K562 (cell line): ENCODE data around the gene KCTD19. TPM values are rescaled to one million over a fixed set of nuclear protein-coding genes. Genes with fewer than 3 reads are reported as not detected.

Experiments used
- CXXC5 ChIP-seq: fragments of 250-450 bp; sonication (Bioruptor Pico); IDR thresholded peaks from 2 replicates; pipeline ENCODE4 v1.8.0; 2022; ENCODE audit warnings: inconsistent platforms, mild to moderate bottlenecking, moderate library complexity
- HMGXB4 ChIP-seq: sonication (generic); formaldehyde crosslinking; IDR thresholded peaks from 2 replicates; pipeline ENCODE4 v1.8.1; 2023; ENCODE audit warnings: mild to moderate bottlenecking, missing genetic modification reagents
- NONO ChIP-seq, 2 experiments: fragments of 200-400 bp in 1 of 2; fragments of 450-650 bp in 1 of 2; formaldehyde crosslinking in 1 of 2; IDR thresholded peaks; 2 replicates each; pipeline ENCODE4 v1.6.1; 2017; ENCODE audit warnings: low read depth in 2 of 2, mild to moderate bottlenecking in 2 of 2, moderate library complexity in 2 of 2, low read length in 1 of 2
- TAF7 ChIP-seq: fragments of 450-650 bp; IDR thresholded peaks from 2 replicates; pipeline ENCODE4 v1.6.1; 2016; ENCODE audit warnings: missing genetic modification characterization, missing compliant biosample characterization
- ZBTB26 ChIP-seq: fragments of 450-650 bp; formaldehyde crosslinking; IDR thresholded peaks from 2 replicates; pipeline ENCODE4 v1.4.0; 2022; ENCODE audit warnings: missing genetic modification characterization
- ZNF740 ChIP-seq, 3 experiments: fragments of 200-800 bp in 1 of 3; sonication (Bioruptor generic) in 1 of 3; sonication (generic) in 1 of 3; formaldehyde crosslinking in 1 of 3; IDR thresholded peaks; 2 replicates each; pipeline versions ENCODE4 v1.6.1 to v1.8.0; 2016 to 2022; ENCODE audit warnings: mild to moderate bottlenecking in 2 of 3, missing compliant biosample characterization in 2 of 3, missing genetic modification characterization in 2 of 3, missing genetic modification reagents in 1 of 3
- polyA plus RNA-seq, 8 experiments: library from polyadenylated mRNA; depleted of rRNA in 4 of 8; stranded (reverse) in 5 of 8; unstranded in 3 of 8; fragments of >200 nt; fragmentation: Nextera tagmentation in 2 of 8; fragmentation: Illumina TruSeq in 1 of 8; extraction: Ambion mirVana in 2 of 8; extraction: Trizol in 1 of 8; gene quantifications; 2 replicates each; pipeline versions ENCODE4 v1.2.1 to v1.2.3, GENCODE V29; 2011 to 2014; ENCODE audit warnings: inconsistent platforms in 1 of 8, missing spikeins in 1 of 8
- total RNA-seq, 7 experiments: library from RNA; depleted of rRNA in 6 of 7; stranded (reverse); fragments of >200 nt in 6 of 7; fragmentation: Illumina TruSeq in 2 of 7; extraction: Trizol in 2 of 7; gene quantifications; 2 replicates each; pipeline versions ENCODE4 v1.2.1 to v1.2.3, GENCODE V29; 2011 to 2021; ENCODE audit warnings: low replicate concordance in 1 of 7
- TF ChIP-seq, protein P1 (sequence below), 2 experiments: IDR thresholded peaks; 2 replicates each; pipeline ENCODE4 v1.6.1; 2011; ENCODE audit warnings: borderline replicate concordance in 1 of 2, control low read depth in 1 of 2, low read depth in 1 of 2, low read length in 1 of 2, mild to moderate bottlenecking in 1 of 2, mixed read lengths in 1 of 2, moderate library complexity in 1 of 2; ENCODE audit not compliant: insufficient read depth in 1 of 2, insufficient read length in 1 of 2, poor library complexity in 1 of 2, severe bottlenecking in 1 of 2; ENCODE audit errors: extremely low read depth in 1 of 2
- TF ChIP-seq, protein P2 (sequence below), 3 experiments: fragments of 200-800 bp in 1 of 3; fragments of 250-450 bp in 1 of 3; fragments of 450-650 bp in 1 of 3; sonication (Bioruptor Pico) in 1 of 3; sonication (Bioruptor generic) in 1 of 3; formaldehyde crosslinking in 1 of 3; IDR thresholded peaks; 2 replicates each; pipeline versions ENCODE4 v1.6.1 to v1.8.0; 2016 to 2022; ENCODE audit warnings: mild to moderate bottlenecking in 2 of 3, missing genetic modification characterization in 2 of 3, missing compliant biosample characterization in 1 of 3, moderate library complexity in 1 of 3
- TF ChIP-seq, protein P3 (sequence below), 2 experiments: fragments of 450-650 bp in 1 of 2; IDR thresholded peaks; 2 replicates each; pipeline ENCODE4 v1.6.1; 2011 to 2017; ENCODE audit warnings: low read depth in 2 of 2, antibody characterized with exemption in 1 of 2, borderline replicate concordance in 1 of 2, low read length in 1 of 2, mild to moderate bottlenecking in 1 of 2, mixed read lengths in 1 of 2; ENCODE audit not compliant: control insufficient read depth in 1 of 2

Gene KCTD19
- total and polyA plus RNA-seq, 9 of the 15 experiments (the other 6 are each of a cell fraction or from before 2014, with no cell fraction given): 0.03 to 0.91 (median 0.22) TPM; not detected in 2

- TF ChIP-seq ZBTB26 (CRISPR knock-in tag) (no peak), TAF7 (tag) (no peak), CXXC5 (CRISPR knock-in tag) (peak; percentile 96), ZNF740 (CRISPR knock-in tag; IDR thresholded peaks at IDR 0.05) (0 out of 2 replicates have a peak, but pooled peaks have one; percentile 55), ZNF740 (tag; IDR thresholded peaks at IDR 0.05) (no peak), HMGXB4 (CRISPR knock-in tag) (peak; percentile 86; the same call in 1 of the 2 replicates), NONO (IDR thresholded peaks at IDR 0.05; ENCODE audit: low read depth in 2 of 2, low read length in 1 of 2) (peak in 1 of 2 experiments; percentile 77; a peak in 2 of 4 replicates)
- TF ChIP-seq, protein P1, sequence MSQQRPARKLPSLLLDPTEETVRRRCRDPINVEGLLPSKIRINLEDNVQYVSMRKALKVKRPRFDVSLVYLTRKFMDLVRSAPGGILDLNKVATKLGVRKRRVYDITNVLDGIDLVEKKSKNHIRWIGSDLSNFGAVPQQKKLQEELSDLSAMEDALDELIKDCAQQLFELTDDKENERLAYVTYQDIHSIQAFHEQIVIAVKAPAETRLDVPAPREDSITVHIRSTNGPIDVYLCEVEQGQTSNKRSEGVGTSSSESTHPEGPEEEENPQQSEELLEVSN (IDR thresholded peaks at IDR 0.05; ENCODE audit: borderline replicate concordance in 1 of 2, extremely low read depth in 1 of 2, insufficient read depth in 1 of 2, insufficient read length in 1 of 2, low read depth in 1 of 2, low read length in 1 of 2, poor library complexity in 1 of 2, severe bottlenecking in 1 of 2): peak; percentile 93 to 95
- TF ChIP-seq, protein P2, sequence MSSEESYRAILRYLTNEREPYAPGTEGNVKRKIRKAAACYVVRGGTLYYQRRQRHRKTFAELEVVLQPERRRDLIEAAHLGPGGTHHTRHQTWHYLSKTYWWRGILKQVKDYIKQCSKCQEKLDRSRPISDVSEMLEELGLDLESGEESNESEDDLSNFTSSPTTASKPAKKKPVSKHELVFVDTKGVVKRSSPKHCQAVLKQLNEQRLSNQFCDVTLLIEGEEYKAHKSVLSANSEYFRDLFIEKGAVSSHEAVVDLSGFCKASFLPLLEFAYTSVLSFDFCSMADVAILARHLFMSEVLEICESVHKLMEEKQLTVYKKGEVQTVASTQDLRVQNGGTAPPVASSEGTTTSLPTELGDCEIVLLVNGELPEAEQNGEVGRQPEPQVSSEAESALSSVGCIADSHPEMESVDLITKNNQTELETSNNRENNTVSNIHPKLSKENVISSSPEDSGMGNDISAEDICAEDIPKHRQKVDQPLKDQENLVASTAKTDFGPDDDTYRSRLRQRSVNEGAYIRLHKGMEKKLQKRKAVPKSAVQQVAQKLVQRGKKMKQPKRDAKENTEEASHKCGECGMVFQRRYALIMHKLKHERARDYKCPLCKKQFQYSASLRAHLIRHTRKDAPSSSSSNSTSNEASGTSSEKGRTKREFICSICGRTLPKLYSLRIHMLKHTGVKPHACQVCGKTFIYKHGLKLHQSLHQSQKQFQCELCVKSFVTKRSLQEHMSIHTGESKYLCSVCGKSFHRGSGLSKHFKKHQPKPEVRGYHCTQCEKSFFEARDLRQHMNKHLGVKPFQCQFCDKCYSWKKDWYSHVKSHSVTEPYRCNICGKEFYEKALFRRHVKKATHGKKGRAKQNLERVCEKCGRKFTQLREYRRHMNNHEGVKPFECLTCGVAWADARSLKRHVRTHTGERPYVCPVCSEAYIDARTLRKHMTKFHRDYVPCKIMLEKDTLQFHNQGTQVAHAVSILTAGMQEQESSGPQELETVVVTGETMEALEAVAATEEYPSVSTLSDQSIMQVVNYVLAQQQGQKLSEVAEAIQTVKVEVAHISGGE (CRISPR knock-in tag; IDR thresholded peaks at IDR 0.05): peak; percentile 11 to 93 (median 71); a peak in 4 of 6 replicates
- TF ChIP-seq, protein P3, sequence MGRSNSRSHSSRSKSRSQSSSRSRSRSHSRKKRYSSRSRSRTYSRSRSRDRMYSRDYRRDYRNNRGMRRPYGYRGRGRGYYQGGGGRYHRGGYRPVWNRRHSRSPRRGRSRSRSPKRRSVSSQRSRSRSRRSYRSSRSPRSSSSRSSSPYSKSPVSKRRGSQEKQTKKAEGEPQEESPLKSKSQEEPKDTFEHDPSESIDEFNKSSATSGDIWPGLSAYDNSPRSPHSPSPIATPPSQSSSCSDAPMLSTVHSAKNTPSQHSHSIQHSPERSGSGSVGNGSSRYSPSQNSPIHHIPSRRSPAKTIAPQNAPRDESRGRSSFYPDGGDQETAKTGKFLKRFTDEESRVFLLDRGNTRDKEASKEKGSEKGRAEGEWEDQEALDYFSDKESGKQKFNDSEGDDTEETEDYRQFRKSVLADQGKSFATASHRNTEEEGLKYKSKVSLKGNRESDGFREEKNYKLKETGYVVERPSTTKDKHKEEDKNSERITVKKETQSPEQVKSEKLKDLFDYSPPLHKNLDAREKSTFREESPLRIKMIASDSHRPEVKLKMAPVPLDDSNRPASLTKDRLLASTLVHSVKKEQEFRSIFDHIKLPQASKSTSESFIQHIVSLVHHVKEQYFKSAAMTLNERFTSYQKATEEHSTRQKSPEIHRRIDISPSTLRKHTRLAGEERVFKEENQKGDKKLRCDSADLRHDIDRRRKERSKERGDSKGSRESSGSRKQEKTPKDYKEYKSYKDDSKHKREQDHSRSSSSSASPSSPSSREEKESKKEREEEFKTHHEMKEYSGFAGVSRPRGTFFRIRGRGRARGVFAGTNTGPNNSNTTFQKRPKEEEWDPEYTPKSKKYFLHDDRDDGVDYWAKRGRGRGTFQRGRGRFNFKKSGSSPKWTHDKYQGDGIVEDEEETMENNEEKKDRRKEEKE (IDR thresholded peaks at IDR 0.05; ENCODE audit: borderline replicate concordance in 1 of 2, control insufficient read depth in 1 of 2, low read depth in 2 of 2, low read length in 1 of 2): peak in 1 of 2 experiments; percentile 90; a peak in 2 of 4 replicates
Measured at GRCh38 chr16:67279296-67280089, 47.0 kb downstream of the KCTD19 start, which contains the start of gene PLEKHG4 (continued).
